K562 (cell line): Measurements from ENCODE around the gene HSPA1B. TPM values are rescaled to one million over a fixed set of nuclear protein-coding genes. Genes with fewer than 3 reads are reported as not detected.
A peak's percentile ranks its signal among the peaks of the same experiment; 100 is the strongest.

Source experiments
- BCL6 ChIP-seq: fragments of 250-450 bp; sonication (Bioruptor Pico); IDR thresholded peaks from 2 replicates; pipeline ENCODE4 v1.4.0; 2020
- DMBX1 ChIP-seq: fragments of 250-450 bp; sonication (Bioruptor Pico); IDR thresholded peaks from 2 replicates; pipeline ENCODE4 v1.8.0; 2022; ENCODE audit warnings: inconsistent platforms, mild to moderate bottlenecking, moderate library complexity, borderline replicate concordance
- GTF2E2 ChIP-seq: fragments of 200-800 bp; sonication (Bioruptor generic); IDR thresholded peaks from 2 replicates; pipeline ENCODE4 v1.6.1; 2016; ENCODE audit warnings: missing genetic modification characterization, missing compliant biosample characterization
- HINFP ChIP-seq: fragments of 450-650 bp; conservative IDR thresholded peaks from 2 replicates; pipeline ENCODE4 v1.6.1; 2016; ENCODE audit warnings: missing genetic modification characterization, low read depth, mild to moderate bottlenecking, control low read depth, missing compliant biosample characterization
- KLF13 ChIP-seq: fragments of 450-650 bp; IDR thresholded peaks from 2 replicates; pipeline ENCODE4 v1.6.1; 2016; ENCODE audit warnings: missing genetic modification characterization, low read depth, mild to moderate bottlenecking, missing compliant biosample characterization, moderate library complexity, borderline replicate concordance
- MEIS2 ChIP-seq: fragments of 450-650 bp; IDR thresholded peaks from 2 replicates; pipeline ENCODE4 v1.6.1; 2014; ENCODE audit warnings: mild to moderate bottlenecking; ENCODE audit not compliant: partially characterized antibody
- NFE2L1 ChIP-seq: fragments of 450-650 bp; IDR thresholded peaks from 2 replicates; pipeline ENCODE4 v1.6.1; 2016; ENCODE audit warnings: missing genetic modification characterization, low read depth, mild to moderate bottlenecking, missing compliant biosample characterization, moderate library complexity, borderline replicate concordance
- OTX1 ChIP-seq: fragments of 450-650 bp; formaldehyde crosslinking; IDR thresholded peaks from 2 replicates; pipeline ENCODE4 v1.4.0; 2022; ENCODE audit warnings: mild to moderate bottlenecking
- PRPF4 ChIP-seq: fragments of 200-400 bp; formaldehyde crosslinking; IDR thresholded peaks from one replicate; pipeline ENCODE4 v1.6.1; 2017; ENCODE audit warnings: low read length, low read depth, mild to moderate bottlenecking; ENCODE audit not compliant: insufficient read depth, poor library complexity, severe bottlenecking
- SETDB1 ChIP-seq: IDR thresholded peaks from one replicate; pipeline ENCODE4 v1.6.1; 2012; ENCODE audit warnings: low read length, control low read depth, inconsistent platforms
- SIN3A ChIP-seq, 2 experiments: fragments of 150-350 bp in 1 of 2; IDR thresholded peaks; 2 replicates each; pipeline ENCODE4 v1.6.1; 2011 to 2016; ENCODE audit warnings: borderline replicate concordance in 2 of 2, low read depth in 2 of 2, low read length in 2 of 2, mild to moderate bottlenecking in 2 of 2, moderate library complexity in 2 of 2; ENCODE audit not compliant: control insufficient read depth in 1 of 2
- SMAD2 ChIP-seq: fragments of 150-350 bp; IDR thresholded peaks from 2 replicates; pipeline ENCODE4 v1.6.1; 2014; ENCODE audit warnings: low read depth, mild to moderate bottlenecking, low read length
- U2AF2 ChIP-seq: fragments of 200-400 bp; formaldehyde crosslinking; optimal IDR thresholded peaks from 2 replicates; pipeline ENCODE3; 2017; ENCODE audit warnings: low read depth, mild to moderate bottlenecking, low read length
- ZKSCAN8 ChIP-seq: fragments of 200-800 bp; sonication (Bioruptor generic); IDR thresholded peaks from 2 replicates; pipeline ENCODE4 v1.6.1; 2016; ENCODE audit warnings: missing genetic modification characterization, missing compliant biosample characterization
- ZNF143 ChIP-seq: sonication (generic); formaldehyde crosslinking; IDR thresholded peaks from 2 replicates; pipeline ENCODE4 v1.9.0; 2022; ENCODE audit warnings: mild to moderate bottlenecking, missing genetic modification reagents
- ZNF354B ChIP-seq: fragments of 250-450 bp; sonication (Bioruptor Pico); IDR thresholded peaks from 2 replicates; pipeline ENCODE4 v1.4.0; 2020
- ZNF696 ChIP-seq: fragments of 250-450 bp; sonication (Bioruptor Pico); conservative IDR thresholded peaks from 2 replicates; pipeline ENCODE4 v1.4.0; 2020; ENCODE audit warnings: mild to moderate bottlenecking, moderate library complexity
- ZNF76 ChIP-seq: fragments of 250-450 bp; sonication (Bioruptor Pico); IDR thresholded peaks from 2 replicates; pipeline ENCODE4 v1.4.0; 2020; ENCODE audit warnings: mild to moderate bottlenecking, moderate library complexity, borderline replicate concordance
- ZSCAN32 ChIP-seq: fragments of 450-650 bp; formaldehyde crosslinking; IDR thresholded peaks from 2 replicates; pipeline ENCODE4 v1.4.0; 2020; ENCODE audit warnings: mild to moderate bottlenecking, moderate library complexity
- polyA plus RNA-seq, 8 experiments: library from polyadenylated mRNA; depleted of rRNA in 4 of 8; stranded (reverse) in 5 of 8; unstranded in 3 of 8; fragments of >200 nt; fragmentation: Nextera tagmentation in 2 of 8; fragmentation: Illumina TruSeq in 1 of 8; extraction: Ambion mirVana in 2 of 8; extraction: Trizol in 1 of 8; gene quantifications; 2 replicates each; pipeline versions ENCODE4 v1.2.1 to v1.2.3, GENCODE V29; 2011 to 2014; ENCODE audit warnings: inconsistent platforms in 1 of 8, missing spikeins in 1 of 8
- total RNA-seq, 7 experiments: library from RNA; depleted of rRNA in 6 of 7; stranded (reverse); fragments of >200 nt in 6 of 7; fragmentation: Illumina TruSeq in 2 of 7; extraction: Trizol in 2 of 7; gene quantifications; 2 replicates each; pipeline versions ENCODE4 v1.2.1 to v1.2.3, GENCODE V29; 2011 to 2021; ENCODE audit warnings: low replicate concordance in 1 of 7
- TF ChIP-seq, protein P1 (sequence below): fragments of 450-650 bp; formaldehyde crosslinking; IDR thresholded peaks from 2 replicates; pipeline ENCODE4 v1.4.0; 2020; ENCODE audit warnings: mild to moderate bottlenecking
- TF ChIP-seq, protein P2 (sequence below): fragments of 250-450 bp; sonication (Bioruptor Pico); IDR thresholded peaks from 2 replicates; pipeline ENCODE4 v1.8.0; 2021; ENCODE audit warnings: borderline replicate concordance, mild to moderate bottlenecking, moderate library complexity; ENCODE audit not compliant: poor library complexity, severe bottlenecking

The HSPA1B gene
- total and polyA plus RNA-seq, 9 of the 15 experiments (the other 6 are each of a cell fraction or from before 2014, with no cell fraction given), result 0.27 to 227 (median 51.2) TPM

GRCh38 chr6:31822036-31822821 lies 5.3 kb upstream of the HSPA1B start (continued):
- TF ChIP-seq HINFP, result no peak
- peak in 1 of 2 experiments; percentile 39; a peak in 1 of 4 replicates for TF ChIP-seq SIN3A (IDR thresholded peaks at IDR 0.05; ENCODE audit: borderline replicate concordance in 2 of 2, control insufficient read depth in 1 of 2, low read depth in 2 of 2, low read length in 2 of 2)
- no peak for TF ChIP-seq MEIS2
- no peak; the same call in 1 of the 2 replicates for TF ChIP-seq ZNF143 (CRISPR knock-in tag)
- TF ChIP-seq OTX1 (CRISPR knock-in tag), result peak; percentile 40; the same call in 1 of the 2 replicates
- TF ChIP-seq PRPF4, result no peak
- peak; percentile 62; the same call in 1 of the 2 replicates for TF ChIP-seq KLF13 (tag)
- 0 out of 2 replicates have a peak, but pooled peaks have one; percentile 60 for TF ChIP-seq ZNF696
- TF ChIP-seq ZSCAN32 (CRISPR knock-in tag), result peak; percentile 63; the same call in 1 of the 2 replicates
- TF ChIP-seq U2AF2, result no peak
- TF ChIP-seq, protein P1, sequence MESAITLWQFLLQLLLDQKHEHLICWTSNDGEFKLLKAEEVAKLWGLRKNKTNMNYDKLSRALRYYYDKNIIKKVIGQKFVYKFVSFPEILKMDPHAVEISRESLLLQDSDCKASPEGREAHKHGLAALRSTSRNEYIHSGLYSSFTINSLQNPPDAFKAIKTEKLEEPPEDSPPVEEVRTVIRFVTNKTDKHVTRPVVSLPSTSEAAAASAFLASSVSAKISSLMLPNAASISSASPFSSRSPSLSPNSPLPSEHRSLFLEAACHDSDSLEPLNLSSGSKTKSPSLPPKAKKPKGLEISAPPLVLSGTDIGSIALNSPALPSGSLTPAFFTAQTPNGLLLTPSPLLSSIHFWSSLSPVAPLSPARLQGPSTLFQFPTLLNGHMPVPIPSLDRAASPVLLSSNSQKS (CRISPR knock-in tag), result no peak
- TF ChIP-seq, protein P2, sequence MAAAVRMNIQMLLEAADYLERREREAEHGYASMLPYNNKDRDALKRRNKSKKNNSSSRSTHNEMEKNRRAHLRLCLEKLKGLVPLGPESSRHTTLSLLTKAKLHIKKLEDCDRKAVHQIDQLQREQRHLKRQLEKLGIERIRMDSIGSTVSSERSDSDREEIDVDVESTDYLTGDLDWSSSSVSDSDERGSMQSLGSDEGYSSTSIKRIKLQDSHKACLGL (CRISPR knock-in tag), result no peak
- TF ChIP-seq DMBX1 (CRISPR knock-in tag), result peak; percentile 49; the same call in 1 of the 2 replicates
- peak; percentile 100 for TF ChIP-seq GTF2E2 (tag)
- peak; percentile 98 for TF ChIP-seq NFE2L1 (tag)
- TF ChIP-seq ZNF354B (CRISPR knock-in tag), result no peak
- no peak; the same call in 1 of the 2 replicates for TF ChIP-seq ZNF76 (CRISPR knock-in tag)
- TF ChIP-seq ZKSCAN8, result peak; percentile 90
- no peak for TF ChIP-seq SETDB1
- TF ChIP-seq SMAD2, result no peak
- TF ChIP-seq BCL6 (CRISPR knock-in tag), result no peak
